Measurements from ENCODE around the gene CENPF.

The CENPF gene

GRCh38 chr1:214567481-214567980 lies 35.5 kb upstream of the CENPF start:
- DNase-seq (ENCODE audit: low read depth): no peak
- no peak for TF ChIP-seq CTCF (conservative IDR thresholded peaks at IDR 0.05; ENCODE audit: low read depth, low read length)
- H3K4me3 ChIP-seq (ENCODE audit: low read depth, low read length): no peak overlapping the region

GRCh38 chr1:214568328-214568727 lies 34.7 kb upstream of the CENPF start:
- DNase-seq (ENCODE audit: low read depth): peak; percentile 59
- H3K4me3 ChIP-seq (ENCODE audit: low read depth, low read length): no peak overlapping the region
- no peak for TF ChIP-seq CTCF (conservative IDR thresholded peaks at IDR 0.05; ENCODE audit: low read depth, low read length)

GRCh38 chr1:214569357-214570004 lies 33.5 kb upstream of the CENPF start:
- no peak for TF ChIP-seq CTCF (conservative IDR thresholded peaks at IDR 0.05; ENCODE audit: low read depth, low read length)
- DNase-seq (ENCODE audit: low read depth): no peak
- no peak overlapping the region for H3K4me3 ChIP-seq (ENCODE audit: low read depth, low read length)

GRCh38 chr1:214570442-214570841 lies 32.6 kb upstream of the CENPF start:
- no peak overlapping the region for H3K4me3 ChIP-seq (ENCODE audit: low read depth, low read length)
- TF ChIP-seq CTCF (conservative IDR thresholded peaks at IDR 0.05; ENCODE audit: low read depth, low read length): no peak
- DNase-seq (ENCODE audit: low read depth): peak; percentile 58

GRCh38 chr1:214571281-214571680 lies 31.7 kb upstream of the CENPF start:
- no peak overlapping the region for H3K4me3 ChIP-seq (ENCODE audit: low read depth, low read length)
- no peak for DNase-seq (ENCODE audit: low read depth)
- no peak for TF ChIP-seq CTCF (conservative IDR thresholded peaks at IDR 0.05; ENCODE audit: low read depth, low read length)

GRCh38 chr1:214573386-214574318 lies 29.3 kb upstream of the CENPF start:
- TF ChIP-seq CTCF (conservative IDR thresholded peaks at IDR 0.05; ENCODE audit: low read depth, low read length): no peak
- H3K4me3 ChIP-seq (ENCODE audit: low read depth, low read length): no peak overlapping the region
- peak; percentile 54 for DNase-seq (ENCODE audit: low read depth)

All from choroid plexus epithelial cell (primary cell).